ENCODE data around the gene HAL. TPM values are rescaled to one million over a fixed set of nuclear protein-coding genes. Genes with fewer than 3 reads are reported as not detected.

The HAL gene
- total and polyA plus RNA-seq, 12 donors = 0.07 to 0.93 (median 0.30) TPM; not detected in 4

DNA sequence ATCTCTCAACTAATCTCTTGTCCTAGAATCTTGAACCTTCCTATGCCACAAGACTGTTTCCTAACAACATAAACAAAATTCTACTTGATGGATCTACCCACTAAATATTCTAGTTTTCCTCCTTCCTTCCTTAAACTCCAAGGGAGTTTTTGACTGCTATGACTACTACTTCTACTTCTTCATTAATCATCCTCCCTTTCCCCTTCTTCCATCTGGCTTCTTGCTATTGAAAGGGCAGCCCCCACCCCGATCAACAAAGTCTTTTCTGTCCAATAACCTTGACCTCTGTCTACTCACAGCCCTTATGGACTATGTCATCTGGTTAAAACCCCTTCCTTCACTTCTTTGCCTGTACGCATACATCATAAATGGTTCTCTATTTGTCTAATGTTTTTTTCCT is 33.7 kb upstream of the HAL start:
- Histone ChIP-seq H3K4me3 (no peak overlapping the region), H3K36me3 (peaks cover 0 to 40% (median 17%) of the 10 kb centered on the region in 9 donors), H3K27ac (peak overlapping the region in 1 of 10 donors; percentile 41), H3K4me1 (peaks cover 0 to 50% (median 19%) of the 10 kb centered on the region in 9 donors), H3K27me3 (no peaks in the 10 kb centered on the region), H3K9me3 (no peaks in the 10 kb centered on the region)
- ATAC-seq (no peak), DNase-seq (no peak)
- WGBS, 2 donors = 91 to 92% methylated on average over 2 of the region's 2 CpGs
- TF ChIP-seq, protein P1, sequence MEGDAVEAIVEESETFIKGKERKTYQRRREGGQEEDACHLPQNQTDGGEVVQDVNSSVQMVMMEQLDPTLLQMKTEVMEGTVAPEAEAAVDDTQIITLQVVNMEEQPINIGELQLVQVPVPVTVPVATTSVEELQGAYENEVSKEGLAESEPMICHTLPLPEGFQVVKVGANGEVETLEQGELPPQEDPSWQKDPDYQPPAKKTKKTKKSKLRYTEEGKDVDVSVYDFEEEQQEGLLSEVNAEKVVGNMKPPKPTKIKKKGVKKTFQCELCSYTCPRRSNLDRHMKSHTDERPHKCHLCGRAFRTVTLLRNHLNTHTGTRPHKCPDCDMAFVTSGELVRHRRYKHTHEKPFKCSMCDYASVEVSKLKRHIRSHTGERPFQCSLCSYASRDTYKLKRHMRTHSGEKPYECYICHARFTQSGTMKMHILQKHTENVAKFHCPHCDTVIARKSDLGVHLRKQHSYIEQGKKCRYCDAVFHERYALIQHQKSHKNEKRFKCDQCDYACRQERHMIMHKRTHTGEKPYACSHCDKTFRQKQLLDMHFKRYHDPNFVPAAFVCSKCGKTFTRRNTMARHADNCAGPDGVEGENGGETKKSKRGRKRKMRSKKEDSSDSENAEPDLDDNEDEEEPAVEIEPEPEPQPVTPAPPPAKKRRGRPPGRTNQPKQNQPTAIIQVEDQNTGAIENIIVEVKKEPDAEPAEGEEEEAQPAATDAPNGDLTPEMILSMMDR (IDR thresholded peaks at IDR 0.05) = no peak
- intact Hi-C loops (cut with DNase I) = loop anchor here in 1 of 10 donors (10.0 kb wide), 1 partner anchor 375 kb away; the partner anchor contains the start of gene CDK17

DNA sequence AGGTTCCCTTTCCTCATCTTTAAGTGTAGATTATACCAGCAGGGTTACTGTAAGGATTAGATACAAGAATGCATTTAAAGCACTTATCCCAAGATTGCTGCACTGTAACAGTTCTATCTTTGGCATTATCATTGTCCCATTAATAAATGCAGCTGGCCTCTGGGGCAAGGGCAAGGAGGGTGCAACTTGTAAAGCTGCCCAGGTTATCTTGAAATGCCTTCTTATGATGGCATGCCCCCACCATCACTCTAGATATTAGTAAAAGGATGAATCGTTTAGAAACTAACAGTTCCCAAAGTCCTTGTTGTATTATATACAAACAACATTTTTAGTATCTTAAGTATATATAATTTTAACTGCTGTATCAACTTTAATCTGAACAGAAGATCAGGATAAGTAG is 32.4 kb upstream of the HAL start:
- ATAC-seq (no peak), DNase-seq (no peak)
- 65 to 69% methylated on average over 1 of the region's 1 CpG for WGBS, 2 donors
- H3K4me1 ChIP-seq = peaks cover 0 to 38% (median 7%) of the 10 kb centered on the region in 9 donors
- no peaks in the 10 kb centered on the region for H3K9me3 ChIP-seq
- H3K27me3 ChIP-seq = no peaks in the 10 kb centered on the region
- TF ChIP-seq, protein P1 (IDR thresholded peaks at IDR 0.05) = no peak
- peaks cover 0 to 52% (median 19%) of the 10 kb centered on the region in 9 donors for H3K36me3 ChIP-seq
- H3K4me3 ChIP-seq = no peak overlapping the region
- no peak overlapping the region for H3K27ac ChIP-seq
- intact Hi-C loops (cut with DNase I) = no loop called here

DNA sequence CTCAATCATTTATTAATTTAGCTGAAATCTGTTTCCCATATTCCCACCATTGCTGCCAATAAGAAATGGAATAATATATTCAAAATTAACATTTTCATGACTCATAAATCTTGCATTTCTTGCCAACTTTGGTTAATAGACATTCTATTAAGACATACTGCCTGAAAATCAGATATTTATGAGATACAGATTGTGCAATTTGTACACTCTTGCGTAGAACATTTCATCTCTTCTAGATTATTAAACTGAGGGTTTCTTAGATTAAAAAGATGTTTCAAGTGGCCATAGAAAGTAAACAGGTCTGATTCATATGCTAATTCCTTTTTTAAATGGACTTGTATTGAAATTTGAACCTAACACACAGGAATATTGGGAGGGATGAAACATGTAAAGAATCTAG is 30.2 kb upstream of the HAL start:
- intact Hi-C loops (cut with DNase I) = no loop called here
- DNase-seq = no peak
- Histone ChIP-seq H3K4me1 (peaks cover 0 to 24% (median 0%) of the 10 kb centered on the region in 9 donors), H3K27me3 (no peaks in the 10 kb centered on the region), H3K9me3 (no peaks in the 10 kb centered on the region), H3K4me3 (no peak overlapping the region), H3K36me3 (peaks cover 0 to 75% (median 39%) of the 10 kb centered on the region in 9 donors), H3K27ac (no peak overlapping the region)
- WGBS, 2 donors = 92 to 98% methylated on average over 1 of the region's 1 CpG
- TF ChIP-seq, protein P1 (IDR thresholded peaks at IDR 0.05) = no peak
- ATAC-seq = no peak

DNA sequence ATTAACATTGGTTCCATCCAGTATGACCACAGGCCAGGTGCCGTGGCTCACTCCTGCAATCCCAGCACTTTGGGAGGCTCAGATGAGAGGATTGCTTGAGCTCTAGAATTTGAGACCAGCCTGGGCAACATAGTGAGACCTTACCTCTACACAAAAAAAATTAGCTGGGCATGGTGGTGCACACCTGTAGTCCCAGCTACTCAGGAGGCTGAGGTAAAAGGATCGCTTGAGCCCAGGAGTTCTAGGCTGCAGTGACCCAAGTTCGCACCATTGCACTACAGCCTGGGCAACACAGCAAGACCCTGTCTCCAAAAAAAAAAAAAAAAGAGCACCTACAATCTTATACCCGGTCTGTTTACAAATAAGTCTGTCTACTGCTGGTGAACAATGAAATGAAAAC is 29.4 kb upstream of the HAL start:
- DNase-seq (no peak), ATAC-seq (no peak)
- Histone ChIP-seq H3K27me3 (no peaks in the 10 kb centered on the region), H3K4me3 (no peak overlapping the region), H3K4me1 (peaks cover 0 to 24% (median 0%) of the 10 kb centered on the region in 9 donors), H3K9me3 (no peaks in the 10 kb centered on the region), H3K36me3 (peaks cover 0 to 83% (median 39%) of the 10 kb centered on the region in 9 donors), H3K27ac (no peak overlapping the region)
- TF ChIP-seq, protein P1 (IDR thresholded peaks at IDR 0.05) = no peak
- intact Hi-C loops (cut with DNase I) = no loop called here
- WGBS, 2 donors = 98% methylated on average over 4 of the region's 4 CpGs
